ENCODE measurements around the gene ADGRL3.
"Not testable (repeated sequence)": the region's sequence is repeated elsewhere in the genome, so short reads cannot be mapped to it uniquely, and the experiment has no call there.

Gene ADGRL3

DNA sequence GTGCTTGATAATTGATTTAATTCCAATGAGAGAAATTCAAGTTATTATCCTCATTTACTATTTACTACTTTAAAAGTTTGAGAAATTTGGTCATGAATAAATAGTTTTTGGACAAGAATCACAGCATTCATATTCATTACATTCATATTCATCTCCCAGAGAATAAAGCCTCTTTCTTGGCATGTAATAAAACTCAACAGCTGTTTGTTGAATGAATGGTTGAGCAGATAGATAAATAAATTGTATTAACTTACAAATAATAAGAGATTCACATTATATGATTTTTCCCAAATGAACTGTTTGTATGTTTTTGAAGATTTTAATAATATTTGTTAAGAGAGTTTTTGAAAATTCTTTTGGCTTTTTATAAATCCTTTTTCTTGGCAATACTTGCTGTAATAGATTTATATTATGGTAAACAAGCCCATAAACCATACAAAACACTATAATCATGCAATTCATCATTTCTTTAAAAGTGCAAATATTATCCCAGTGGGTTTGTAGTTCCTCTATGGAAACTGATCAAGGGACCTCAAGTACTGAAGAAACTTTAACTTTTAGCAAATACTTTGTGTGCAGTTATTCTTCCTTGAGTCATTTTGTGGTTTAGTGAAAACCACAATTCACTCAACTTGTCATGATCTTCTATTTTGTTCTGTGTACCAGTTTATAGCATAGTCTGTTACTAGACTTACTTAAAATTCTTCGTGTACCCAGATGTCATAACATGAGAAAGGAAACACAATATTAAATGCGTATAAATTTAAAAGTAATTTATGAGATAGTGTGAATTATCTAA lies 371.8 kb downstream of the ADGRL3 start:
- DNase-seq = no peak

- no peak for DNase-seq
These were observed 375.7 kb downstream of the ADGRL3 start for GRCh38 chr4:61575796-61576195.

GRCh38 chr4:61579786-61580185 lies 379.7 kb downstream of the ADGRL3 start:
- no peak for DNase-seq

- no peak for DNase-seq
These were observed 380.7 kb downstream of the ADGRL3 start for GRCh38 chr4:61580721-61581377.

DNA sequence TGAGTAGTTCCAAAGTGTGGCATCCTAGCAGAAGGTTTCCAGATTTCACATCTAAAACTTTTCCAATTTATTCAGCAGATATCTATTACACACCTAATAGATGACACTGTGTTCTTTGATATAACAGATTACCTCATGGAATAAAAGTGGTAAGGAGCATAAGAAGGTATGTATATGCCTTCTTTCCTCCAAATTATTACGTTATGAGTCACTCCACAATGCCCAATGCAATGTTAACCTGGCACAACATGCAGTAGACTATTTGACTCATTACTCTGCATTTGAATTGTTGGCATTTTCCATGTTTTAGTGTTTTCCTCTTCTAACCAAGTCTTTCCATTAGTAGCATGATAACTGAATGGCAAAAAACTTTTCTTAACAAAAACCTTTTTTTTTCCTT lies 383.6 kb downstream of the ADGRL3 start:
- no peak for DNase-seq

- no peak for DNase-seq
These were observed 388.7 kb downstream of the ADGRL3 start for GRCh38 chr4:61588621-61589402.

GRCh38 chr4:61590881-61591280 lies 390.8 kb downstream of the ADGRL3 start:
- no peak for DNase-seq

DNA sequence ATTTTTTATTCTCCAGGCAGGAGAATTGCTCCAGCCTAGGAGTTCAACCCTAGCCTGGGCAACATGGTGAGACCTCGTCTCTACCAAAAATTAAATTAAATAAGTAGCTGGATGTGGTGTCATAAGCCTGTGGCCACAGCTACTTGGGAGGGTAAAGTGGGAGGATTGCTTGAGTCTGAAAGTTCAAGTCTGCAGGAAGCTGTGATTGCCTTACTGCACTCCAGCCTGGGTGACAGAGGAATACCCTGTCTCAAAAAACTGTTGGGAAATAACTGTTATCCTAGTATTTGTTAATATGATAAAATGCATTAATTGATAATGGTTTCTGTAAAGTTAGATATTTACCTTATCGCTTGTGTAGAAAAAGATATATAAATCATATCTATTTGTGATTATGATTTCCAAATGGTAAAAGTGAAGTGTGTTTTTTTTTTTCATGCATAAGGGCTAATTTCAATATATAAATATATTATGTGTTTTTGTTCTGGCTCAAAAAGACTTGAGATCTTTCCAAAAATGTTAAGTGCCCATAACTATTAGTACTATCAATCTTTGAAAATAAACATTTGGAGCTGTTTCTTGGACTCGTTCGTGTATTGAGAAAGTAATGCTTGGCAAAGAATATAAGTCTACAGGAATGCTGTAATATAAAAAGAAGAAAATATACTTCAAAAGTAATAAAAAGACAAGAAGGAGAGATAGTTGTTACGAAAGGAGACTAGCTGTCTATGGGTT lies 396.6 kb downstream of the ADGRL3 start:
- DNase-seq = no peak

DNA sequence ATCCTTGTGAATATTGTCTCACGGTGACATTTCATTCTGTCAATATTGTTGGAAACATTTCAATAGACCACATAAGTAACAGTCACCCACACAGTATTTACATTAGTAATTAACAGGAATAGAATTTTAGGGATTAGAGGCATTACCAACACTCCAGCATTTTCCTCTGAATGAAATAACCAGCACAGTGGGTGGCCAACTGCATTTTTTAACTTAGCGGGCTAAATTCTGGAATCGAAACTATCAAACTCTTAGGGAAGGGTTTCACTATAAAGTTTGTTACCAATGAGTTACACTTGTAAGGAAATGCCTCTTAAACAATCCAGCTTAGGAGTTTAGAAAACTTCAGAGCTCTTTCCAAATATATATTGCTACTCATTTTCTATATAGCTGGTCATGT lies 403.0 kb downstream of the ADGRL3 start:
- DNase-seq = no peak

DNA sequence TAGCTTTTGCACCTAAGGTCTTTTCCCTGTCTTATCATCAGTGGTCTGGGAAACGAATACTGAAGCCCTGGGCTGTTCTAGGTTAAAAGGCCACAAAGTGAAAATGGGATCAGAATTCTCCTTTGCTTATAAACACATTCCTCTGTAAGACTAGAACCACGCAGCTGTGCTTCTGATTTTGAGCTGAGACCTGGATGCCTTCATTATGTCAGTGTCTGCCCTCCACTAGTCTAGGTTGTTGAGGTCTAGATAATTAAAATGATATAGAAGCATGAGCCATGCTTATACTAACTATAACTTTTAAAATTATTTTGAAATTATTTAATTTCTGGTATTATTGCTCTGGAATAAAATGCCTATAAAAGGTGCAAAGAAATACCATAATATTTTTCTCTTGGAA lies 403.9 kb downstream of the ADGRL3 start:
- no peak for DNase-seq

DNA sequence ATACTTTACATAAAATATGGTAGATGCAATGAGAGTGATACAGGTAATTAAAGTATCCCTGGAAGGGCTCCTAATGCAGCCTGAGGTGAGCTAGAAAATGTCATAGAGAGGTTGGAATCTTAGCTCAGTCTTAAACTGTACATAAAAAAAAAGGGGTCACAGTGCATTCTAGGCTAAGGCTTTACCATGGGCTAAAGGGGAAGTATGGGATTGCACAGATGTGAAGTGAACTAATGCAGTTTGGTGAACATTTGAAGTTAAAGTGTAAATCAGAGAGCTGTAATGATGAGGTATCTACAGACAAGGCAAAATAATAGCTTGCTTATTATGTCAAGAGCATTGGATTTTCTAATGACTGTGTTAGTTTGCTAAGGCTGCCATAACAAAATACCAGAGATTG lies 405.9 kb downstream of the ADGRL3 start:
- no peak for DNase-seq

GRCh38 chr4:61614231-61614630 lies 414.1 kb downstream of the ADGRL3 start:
- no peak for DNase-seq

DNA sequence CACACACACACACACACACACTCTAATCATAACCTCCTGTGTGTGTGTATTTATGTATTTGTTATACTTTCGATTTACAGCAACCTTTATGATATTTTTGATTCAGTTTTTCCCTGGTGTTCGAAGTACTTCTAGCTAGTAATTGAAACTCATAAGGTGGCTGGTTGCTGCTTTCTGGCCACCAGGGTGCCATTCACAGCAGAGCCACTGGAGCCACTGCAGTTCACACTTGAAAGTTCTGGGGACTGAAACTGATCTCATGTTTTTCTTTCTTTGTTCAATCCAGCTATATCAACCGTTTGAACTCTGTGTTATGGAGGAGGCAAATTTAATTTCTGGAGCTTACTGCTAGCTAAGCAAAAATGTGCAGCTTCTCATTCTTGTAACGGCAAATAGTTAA lies 419.4 kb downstream of the ADGRL3 start:
- DNase-seq = no peak

DNA sequence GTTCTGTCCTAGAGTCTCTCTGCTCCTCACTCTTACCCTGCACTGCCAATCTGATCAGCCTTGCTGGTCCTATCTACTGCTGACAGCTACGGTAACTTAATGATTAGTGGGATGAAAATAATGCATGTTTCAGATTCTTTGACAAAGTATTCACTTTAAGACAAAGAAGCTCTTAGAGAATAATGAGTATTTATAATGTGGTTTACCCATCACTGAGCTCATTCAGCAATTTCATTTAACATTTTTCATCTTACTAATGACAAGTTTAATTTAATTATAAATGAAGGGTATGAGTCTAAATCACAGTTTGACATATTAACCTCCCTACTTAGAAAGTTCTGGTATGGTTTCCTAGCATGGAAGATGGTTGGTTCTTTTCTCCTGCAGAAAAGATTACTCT lies 428.2 kb downstream of the ADGRL3 start:
- DNase-seq = no peak

DNA sequence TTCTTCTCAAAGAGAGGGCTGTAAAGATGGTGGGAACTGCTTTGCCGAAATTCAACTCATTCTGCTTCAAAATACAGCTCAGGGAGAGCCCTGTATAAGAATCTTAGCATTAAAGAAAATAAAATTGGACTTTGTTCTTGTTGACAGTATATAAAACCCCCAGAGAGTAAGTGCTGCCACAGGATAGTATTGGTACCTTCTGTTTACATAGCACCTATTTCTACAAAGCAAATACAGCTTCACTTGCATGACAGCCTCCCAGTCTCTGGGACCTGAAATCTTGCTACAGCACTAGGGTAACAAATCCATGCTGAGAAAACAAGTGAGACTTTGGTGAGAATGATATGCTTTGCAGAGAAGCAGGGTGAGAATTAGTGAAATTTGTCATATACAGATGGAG lies 428.6 kb downstream of the ADGRL3 start:
- no peak for DNase-seq

- DNase-seq = no peak
These were observed 430.4 kb downstream of the ADGRL3 start for GRCh38 chr4:61630548-61630947.

DNA sequence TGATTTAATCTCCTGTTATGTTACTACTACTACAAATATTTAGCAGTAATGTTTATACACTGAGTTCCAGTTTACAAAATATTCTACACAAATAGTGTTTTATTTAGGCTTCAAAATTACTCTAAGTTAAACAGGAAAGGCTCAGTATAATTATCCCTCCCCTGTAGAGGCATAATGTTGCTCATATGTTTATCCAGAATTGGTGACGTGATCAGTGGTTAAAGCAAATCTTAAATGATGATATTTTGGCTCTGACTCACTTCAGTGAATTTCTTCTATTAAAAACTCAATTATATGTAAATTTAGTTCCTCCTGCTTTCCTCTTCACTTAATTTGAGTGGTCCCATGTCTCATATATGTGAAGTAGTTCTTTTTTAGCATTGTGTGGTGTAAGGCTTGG lies 438.5 kb downstream of the ADGRL3 start:
- no peak for DNase-seq

- DNase-seq = not testable (repeated sequence)
These were observed 446.7 kb downstream of the ADGRL3 start for GRCh38 chr4:61646746-61647350.

GRCh38 chr4:61648264-61648663 lies 448.1 kb downstream of the ADGRL3 start:
- no peak for DNase-seq

DNA sequence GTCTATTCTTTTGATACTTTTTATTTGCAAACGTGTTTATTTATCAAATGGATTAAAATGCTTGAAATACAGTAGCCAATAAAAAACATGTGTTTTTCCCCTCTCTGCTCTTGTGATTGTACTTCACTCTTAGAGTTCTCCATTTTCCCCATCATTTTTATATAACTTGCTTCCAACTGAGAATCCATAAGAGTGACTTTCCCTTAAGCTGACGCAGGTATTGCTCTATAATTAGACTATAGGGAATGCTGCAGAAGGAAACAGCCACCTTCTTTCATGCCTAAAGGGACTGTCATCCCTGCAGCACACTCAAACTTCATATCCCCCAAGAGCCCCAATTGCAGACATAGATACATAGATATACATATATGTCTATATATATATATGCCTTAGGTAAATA lies 456.9 kb downstream of the ADGRL3 start:
- DNase-seq = no peak

- DNase-seq = no peak
These were observed 461.8 kb downstream of the ADGRL3 start for GRCh38 chr4:61661960-61662359.

DNA sequence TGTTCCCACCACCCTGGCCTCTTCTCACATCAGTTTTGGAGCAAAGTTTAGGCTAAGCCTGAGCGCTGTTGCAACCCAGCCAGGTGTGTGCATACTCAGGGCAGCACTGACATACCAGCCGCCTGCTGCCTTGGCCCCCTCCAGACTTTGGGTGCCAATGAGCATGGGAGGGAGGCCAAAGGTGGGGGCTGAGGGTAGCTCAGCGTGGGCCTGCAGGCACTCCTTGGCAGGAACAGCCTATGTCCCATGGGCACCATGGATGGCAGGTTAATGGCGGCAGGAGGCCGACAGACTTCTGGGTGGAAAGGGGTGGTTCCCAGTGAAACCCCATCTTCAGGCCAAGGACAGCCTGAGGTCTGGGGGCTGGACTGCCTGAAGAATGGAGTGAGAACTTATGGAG lies 462.2 kb downstream of the ADGRL3 start:
- no peak for DNase-seq

DNA sequence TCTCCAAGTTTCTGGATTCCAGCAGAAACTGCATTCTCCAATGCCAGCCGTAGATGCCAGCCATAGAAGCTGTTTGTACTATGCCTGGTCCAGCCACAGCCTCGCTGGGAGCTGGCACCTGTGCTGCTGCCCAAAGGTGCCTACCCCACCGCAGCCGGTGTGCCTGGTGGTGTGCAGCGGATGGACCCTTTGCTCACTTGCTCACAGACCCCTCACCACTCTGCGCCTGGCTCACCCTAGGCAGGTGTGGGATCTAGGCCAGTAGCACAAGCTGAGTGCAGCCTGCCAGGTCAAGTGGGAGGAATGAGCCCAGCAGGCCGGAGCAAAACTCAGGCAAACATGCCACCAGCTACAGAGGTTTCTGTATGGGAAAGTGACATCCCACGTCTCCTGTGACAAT lies 463.2 kb downstream of the ADGRL3 start:
- no peak for DNase-seq
